Osteoblast (primary cell): ENCODE results near the gene FRMD4A. TPM values are rescaled to one million over a fixed set of nuclear protein-coding genes. Genes with fewer than 3 reads are reported as not detected.

Experiments
- DNase-seq: peaks from one replicate; pipeline ENCODE4 v3.0.0; 2011; ENCODE audit warnings: low spot score, mixed read lengths; ENCODE audit not compliant: insufficient read length; ENCODE audit errors: missing footprints
- H2AFZ ChIP-seq: 2 replicates; pipeline ENCODE4 v1.6.0; 2011; ENCODE audit warnings: mild to moderate bottlenecking, low read length
- H3K27ac ChIP-seq: 2 replicates; pipeline ENCODE4 v1.5.1; 2011; ENCODE audit warnings: mild to moderate bottlenecking, low read depth, low read length, moderate library complexity
- H3K27me3 ChIP-seq: 2 replicates; pipeline ENCODE4 v1.6.0; 2012; ENCODE audit warnings: mild to moderate bottlenecking, control low read depth, inconsistent platforms, low read length, moderate library complexity; ENCODE audit not compliant: insufficient read depth
- H3K36me3 ChIP-seq: 2 replicates; pipeline ENCODE4 v1.5.1; 2011; ENCODE audit warnings: mild to moderate bottlenecking, low read length, control low read depth, moderate library complexity; ENCODE audit not compliant: insufficient read depth
- H3K4me1 ChIP-seq: 2 replicates; pipeline ENCODE4 v1.5.1; 2011; ENCODE audit warnings: mild to moderate bottlenecking, low read length, control low read depth, moderate library complexity; ENCODE audit not compliant: insufficient read depth
- H3K4me2 ChIP-seq: 2 replicates; pipeline ENCODE4 v1.6.0; 2011; ENCODE audit warnings: mild to moderate bottlenecking, low read length; ENCODE audit not compliant: insufficient read depth
- H3K4me3 ChIP-seq: fragments of 200-600 bp; sonication (generic); 3 replicates; pipeline ENCODE4 v1.5.1; 2012; ENCODE audit warnings: mild to moderate bottlenecking, low read length, inconsistent platforms; ENCODE audit not compliant: insufficient read depth
- H3K79me2 ChIP-seq: 2 replicates; pipeline ENCODE4 v1.6.0; 2012; ENCODE audit warnings: mild to moderate bottlenecking, low read length, control low read depth, inconsistent platforms; ENCODE audit not compliant: insufficient read depth
- H3K9me3 ChIP-seq: 2 replicates; pipeline ENCODE4 v1.5.1; 2011; ENCODE audit warnings: low read depth, low read length, control low read depth
- H4K20me1 ChIP-seq: 2 replicates; pipeline ENCODE4 v1.6.0; 2012; ENCODE audit warnings: mild to moderate bottlenecking, low read length, control low read depth; ENCODE audit not compliant: insufficient read depth
- total RNA-seq: library from RNA; depleted of rRNA; stranded (reverse); fragments of >200 nt; gene quantifications from 2 replicates; pipeline ENCODE4 v1.2.3, GENCODE V29; 2012
- TF ChIP-seq, protein P1 (sequence below): IDR thresholded peaks from 2 replicates; pipeline ENCODE4 v1.5.1; 2011; ENCODE audit warnings: mild to moderate bottlenecking, low read depth, low read length, moderate library complexity; ENCODE audit errors: extremely low read depth

The FRMD4A gene
- total RNA-seq, 1 donor, result 41.3 TPM

DNA sequence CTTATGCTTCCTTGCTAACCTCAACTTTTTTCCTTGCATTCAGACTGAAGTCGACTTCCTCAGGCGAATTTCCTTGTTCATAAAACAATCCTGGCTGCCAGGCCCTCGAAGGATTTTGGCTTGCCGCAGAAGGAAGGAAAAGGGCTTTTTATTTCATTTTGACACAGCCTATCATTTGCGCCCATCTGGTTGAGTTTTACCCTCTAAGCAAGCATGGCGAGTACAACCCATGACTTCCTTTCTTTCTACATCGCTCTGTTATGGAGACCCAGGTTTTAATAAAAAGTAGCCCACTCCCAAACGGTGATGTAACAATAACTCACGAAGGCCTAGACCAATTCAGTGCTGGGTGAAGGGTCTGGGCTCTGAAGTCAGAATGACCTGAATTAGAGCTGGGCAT, 634.7 kb downstream of the FRMD4A start:
- H4K20me1 ChIP-seq, result peaks cover 5% of the 10 kb centered on the region
- H2AFZ ChIP-seq, result no peak overlapping the region
- H3K27me3 ChIP-seq, result no peaks in the 10 kb centered on the region
- H3K4me1 ChIP-seq, result peaks cover 7% of the 10 kb centered on the region
- H3K27ac ChIP-seq, result no peak overlapping the region
- peaks cover 46% of the 10 kb centered on the region for H3K79me2 ChIP-seq
- H3K36me3 ChIP-seq, result peaks cover 95% of the 10 kb centered on the region
- H3K4me3 ChIP-seq, result no peak overlapping the region
- TF ChIP-seq, protein P1, sequence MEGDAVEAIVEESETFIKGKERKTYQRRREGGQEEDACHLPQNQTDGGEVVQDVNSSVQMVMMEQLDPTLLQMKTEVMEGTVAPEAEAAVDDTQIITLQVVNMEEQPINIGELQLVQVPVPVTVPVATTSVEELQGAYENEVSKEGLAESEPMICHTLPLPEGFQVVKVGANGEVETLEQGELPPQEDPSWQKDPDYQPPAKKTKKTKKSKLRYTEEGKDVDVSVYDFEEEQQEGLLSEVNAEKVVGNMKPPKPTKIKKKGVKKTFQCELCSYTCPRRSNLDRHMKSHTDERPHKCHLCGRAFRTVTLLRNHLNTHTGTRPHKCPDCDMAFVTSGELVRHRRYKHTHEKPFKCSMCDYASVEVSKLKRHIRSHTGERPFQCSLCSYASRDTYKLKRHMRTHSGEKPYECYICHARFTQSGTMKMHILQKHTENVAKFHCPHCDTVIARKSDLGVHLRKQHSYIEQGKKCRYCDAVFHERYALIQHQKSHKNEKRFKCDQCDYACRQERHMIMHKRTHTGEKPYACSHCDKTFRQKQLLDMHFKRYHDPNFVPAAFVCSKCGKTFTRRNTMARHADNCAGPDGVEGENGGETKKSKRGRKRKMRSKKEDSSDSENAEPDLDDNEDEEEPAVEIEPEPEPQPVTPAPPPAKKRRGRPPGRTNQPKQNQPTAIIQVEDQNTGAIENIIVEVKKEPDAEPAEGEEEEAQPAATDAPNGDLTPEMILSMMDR, result no peak
- DNase-seq, result no peak
- H3K9me3 ChIP-seq, result no peaks in the 10 kb centered on the region
- H3K4me2 ChIP-seq, result no peak overlapping the region

DNA sequence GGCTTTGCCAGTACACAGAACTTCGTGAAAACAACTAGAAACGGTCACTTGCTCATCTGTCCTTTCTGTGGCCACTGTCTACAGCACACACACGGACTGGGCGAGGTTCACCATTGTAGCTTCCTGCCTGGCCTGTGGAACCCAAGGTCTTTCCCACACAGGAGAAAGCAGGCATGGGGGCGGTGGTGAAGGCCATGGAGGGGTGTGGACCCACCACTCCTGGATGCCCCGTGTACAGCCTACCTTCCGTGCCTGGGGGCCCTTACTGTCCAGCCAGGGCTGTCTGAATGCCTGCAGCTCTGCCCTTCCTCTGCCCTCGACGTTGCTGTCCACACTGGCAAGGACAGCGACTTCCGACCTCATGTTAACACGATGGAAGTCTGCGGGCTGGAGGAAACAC, 635.1 kb downstream of the FRMD4A start:
- Histone ChIP-seq H3K79me2 (peaks cover 42% of the 10 kb centered on the region), H2AFZ (no peak overlapping the region), H3K27me3 (no peaks in the 10 kb centered on the region), H3K4me1 (peaks cover 7% of the 10 kb centered on the region), H3K27ac (no peak overlapping the region), H4K20me1 (peaks cover 5% of the 10 kb centered on the region), H3K9me3 (no peaks in the 10 kb centered on the region), H3K36me3 (peaks cover 95% of the 10 kb centered on the region), H3K4me3 (no peak overlapping the region), H3K4me2 (no peak overlapping the region)
- TF ChIP-seq, protein P1, result no peak
- no peak for DNase-seq

DNA sequence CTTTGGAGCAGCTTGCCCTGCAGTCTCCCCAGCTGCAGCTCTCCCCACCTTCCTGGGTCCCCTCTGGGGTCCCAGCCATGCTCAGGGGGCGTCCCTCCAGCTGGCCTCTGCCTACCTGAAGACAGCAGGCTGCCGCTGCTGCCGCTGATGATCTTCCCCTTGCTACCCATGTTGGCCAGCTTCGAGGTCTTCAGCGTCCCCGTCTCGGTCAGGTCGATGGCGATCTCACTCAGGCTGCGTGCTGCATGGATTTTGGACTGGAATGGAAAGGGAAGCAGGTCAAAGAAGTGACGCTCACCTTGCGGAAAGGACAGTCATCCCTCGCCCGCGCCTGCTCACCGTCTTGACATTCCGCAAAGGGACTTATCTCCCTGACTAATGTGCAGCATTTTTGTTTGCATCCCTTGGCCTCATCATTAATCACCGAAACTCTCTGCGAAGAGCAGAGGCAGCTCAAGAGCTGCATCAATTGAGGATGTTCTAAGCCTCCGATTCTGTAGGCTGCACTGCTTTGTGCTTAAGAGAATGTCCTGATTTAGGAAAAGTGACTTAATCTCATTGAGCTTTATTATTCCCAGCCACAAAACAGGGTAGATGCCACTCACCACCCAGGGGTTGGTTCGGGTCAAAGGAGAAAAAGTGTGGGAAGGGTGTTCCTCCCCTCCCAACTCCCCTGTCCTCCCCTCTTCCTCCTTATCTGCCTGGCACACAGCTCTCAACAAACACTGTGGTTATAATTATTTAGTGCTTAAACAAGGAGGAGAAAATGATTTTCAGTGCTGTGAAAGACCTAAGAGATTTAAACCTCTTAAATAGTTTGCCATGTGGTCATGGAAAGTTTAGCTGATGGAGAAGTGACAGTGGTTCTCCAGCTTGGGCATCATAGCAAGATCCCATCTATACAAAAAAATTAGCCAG, 636.7 kb downstream of the FRMD4A start:
- H3K79me2 ChIP-seq, result peaks cover 35% of the 10 kb centered on the region
- DNase-seq, result no peak
- peaks cover 5% of the 10 kb centered on the region for H3K4me1 ChIP-seq
- TF ChIP-seq, protein P1, result no peak
- H3K4me2 ChIP-seq, result no peak overlapping the region
- H3K36me3 ChIP-seq, result peaks cover 86% of the 10 kb centered on the region
- H3K4me3 ChIP-seq, result no peak overlapping the region
- H2AFZ ChIP-seq, result no peak overlapping the region
- H3K27ac ChIP-seq, result no peak overlapping the region
- no peaks in the 10 kb centered on the region for H3K9me3 ChIP-seq
- peaks cover 3% of the 10 kb centered on the region for H4K20me1 ChIP-seq
- H3K27me3 ChIP-seq, result no peaks in the 10 kb centered on the region

DNA sequence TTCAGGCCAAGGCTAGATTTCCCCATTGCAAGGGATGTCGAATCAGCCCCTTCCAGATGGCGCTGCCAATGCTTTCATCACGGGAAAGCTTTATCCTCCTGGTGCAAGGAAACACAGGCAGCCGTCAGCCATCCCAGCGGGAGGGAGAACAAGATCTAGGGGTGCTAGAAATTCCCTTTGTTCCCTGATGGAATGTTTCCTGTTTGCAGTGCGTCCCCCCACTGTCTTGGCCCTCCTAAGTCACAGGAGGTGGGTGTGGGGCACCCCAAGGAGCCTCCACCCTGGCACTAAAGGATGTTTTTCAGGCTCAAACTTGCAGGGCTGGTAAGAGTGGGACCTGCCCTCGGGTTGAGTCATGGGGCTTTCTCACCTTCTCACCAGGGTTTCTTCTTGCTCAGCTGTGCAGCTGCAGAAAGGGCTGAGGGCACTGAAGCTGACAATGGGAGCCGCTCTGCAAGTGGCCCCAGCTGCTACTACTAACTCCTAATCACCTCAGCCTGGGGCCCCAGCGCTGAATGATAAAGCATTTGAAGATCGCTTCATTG, 640.4 kb downstream of the FRMD4A start:
- H3K9me3 ChIP-seq, result no peaks in the 10 kb centered on the region

More for the DNA sequence above, 640.4 kb downstream of the FRMD4A start:
- Histone ChIP-seq H3K27me3 (no peaks in the 10 kb centered on the region), H3K4me3 (no peak overlapping the region), H3K4me2 (no peak overlapping the region), H3K79me2 (peaks cover 18% of the 10 kb centered on the region), H3K4me1 (peaks cover 16% of the 10 kb centered on the region), H3K36me3 (peaks cover 63% of the 10 kb centered on the region), H4K20me1 (no peaks in the 10 kb centered on the region), H2AFZ (no peak overlapping the region), H3K27ac (no peak overlapping the region)
- TF ChIP-seq, protein P1, result no peak
- DNase-seq, result no peak
